HEK293 (cell line): ENCODE measurements around the gene TRAF3IP3.

Experiments used
- CTCF ChIA-PET: fragments of 350-600 bp; formaldehyde crosslinking; extraction: SDS; loops from one replicate; lab custom pipeline; 2021; ENCODE audit warnings: antibody characterized with exemption; lab: Yijun Ruan, JAX
- POLR2A ChIA-PET: fragments of 300-600 bp; formaldehyde crosslinking; extraction: SDS; loops from one replicate; lab custom pipeline; 2020; ENCODE audit warnings: antibody characterized with exemption, inconsistent platforms; lab: Yijun Ruan, JAX
- H3K27ac ChIP-seq: fragments of 200-500 bp; sonication (Bioruptor generic); 2 replicates; pipeline ENCODE4 v1.5.1; 2014; ENCODE audit warnings: low read depth, low read length, control low read depth, inconsistent platforms; ENCODE audit errors: extremely low read depth
- H3K36me3 ChIP-seq, 2 experiments: fragments of 200-500 bp in 1 of 2; sonication (Bioruptor generic) in 1 of 2; 1 replicate in 1 of 2; 2 replicates in 1 of 2; pipeline ENCODE4 v1.5.1; 2014 to 2017; ENCODE audit warnings: inconsistent platforms in 2 of 2, low read length in 2 of 2; ENCODE audit not compliant: control insufficient read depth in 2 of 2, insufficient read depth in 1 of 2
- H3K4me1 ChIP-seq: fragments of 200-500 bp; sonication (Bioruptor generic); 2 replicates; pipeline ENCODE4 v1.5.1; 2014; ENCODE audit warnings: mild to moderate bottlenecking, low read length, inconsistent platforms; ENCODE audit not compliant: control insufficient read depth, insufficient read depth
- H3K4me3 ChIP-seq: 2 replicates; pipeline ENCODE4 v1.5.1; 2011; ENCODE audit warnings: low read depth, mild to moderate bottlenecking, control low read depth, low read length, moderate library complexity
- H3K9me3 ChIP-seq: fragments of 200-500 bp; sonication (Bioruptor generic); 2 replicates; pipeline ENCODE4 v1.5.1; 2014; ENCODE audit warnings: low read depth, low read length, inconsistent platforms; ENCODE audit not compliant: control insufficient read depth, insufficient read depth
- KLF10 ChIP-seq: fragments of 450-650 bp; IDR thresholded peaks from 2 replicates; pipeline ENCODE4 v1.5.1; 2018; ENCODE audit warnings: missing biosample characterization, mild to moderate bottlenecking, missing genetic modification characterization
- OVOL3 ChIP-seq: fragments of 450-650 bp; formaldehyde crosslinking; IDR thresholded peaks from 2 replicates; pipeline ENCODE4 v1.5.1; 2016; ENCODE audit warnings: missing biosample characterization, missing genetic modification characterization
- TCF7L2 ChIP-seq: IDR thresholded peaks from 2 replicates; pipeline ENCODE4 v1.6.1; 2011; ENCODE audit warnings: low read depth, mild to moderate bottlenecking, inconsistent platforms, low read length, moderate library complexity, borderline replicate concordance
- ZNF114 ChIP-seq: fragments of 450-650 bp; formaldehyde crosslinking; IDR thresholded peaks from 2 replicates; pipeline ENCODE4 v1.5.0; 2017; ENCODE audit warnings: missing biosample characterization, missing genetic modification characterization
- ZNF2 ChIP-seq: fragments of 450-650 bp; formaldehyde crosslinking; IDR thresholded peaks from 2 replicates; pipeline ENCODE4 v1.5.1; 2016; ENCODE audit warnings: missing biosample characterization, missing genetic modification characterization
- ZNF211 ChIP-seq: fragments of 450-650 bp; formaldehyde crosslinking; IDR thresholded peaks from 2 replicates; pipeline ENCODE4 v1.5.1; 2016; ENCODE audit warnings: low read depth, missing biosample characterization, missing genetic modification characterization
- ZNF223 ChIP-seq: fragments of 450-650 bp; formaldehyde crosslinking; IDR thresholded peaks from 2 replicates; pipeline ENCODE4 v1.5.1; 2016; ENCODE audit warnings: missing biosample characterization, missing genetic modification characterization
- ZNF324 ChIP-seq: fragments of 450-650 bp; formaldehyde crosslinking; IDR thresholded peaks from 2 replicates; pipeline ENCODE4 v1.5.1; 2016; ENCODE audit warnings: missing biosample characterization, missing genetic modification characterization
- ZNF555 ChIP-seq: fragments of 450-650 bp; formaldehyde crosslinking; conservative IDR thresholded peaks from 2 replicates; pipeline ENCODE4 v1.5.1; 2017; ENCODE audit warnings: missing biosample characterization, mild to moderate bottlenecking, missing genetic modification characterization, inconsistent platforms
- ZNF571 ChIP-seq: fragments of 450-650 bp; formaldehyde crosslinking; IDR thresholded peaks from 2 replicates; pipeline ENCODE4 v1.5.0; 2017; ENCODE audit warnings: missing biosample characterization, missing genetic modification characterization
- ZNF623 ChIP-seq: fragments of 450-650 bp; formaldehyde crosslinking; IDR thresholded peaks from 2 replicates; pipeline ENCODE4 v1.5.1; 2016; ENCODE audit warnings: missing biosample characterization, missing genetic modification characterization
- ZNF658 ChIP-seq: fragments of 450-650 bp; formaldehyde crosslinking; IDR thresholded peaks from 2 replicates; pipeline ENCODE4; 2016; ENCODE audit warnings: missing biosample characterization, missing genetic modification characterization
- ZNF664 ChIP-seq: fragments of 450-650 bp; formaldehyde crosslinking; IDR thresholded peaks from 2 replicates; pipeline ENCODE4 v1.5.1; 2016; ENCODE audit warnings: missing biosample characterization, missing genetic modification characterization
- ZNF670 ChIP-seq: fragments of 450-650 bp; formaldehyde crosslinking; IDR thresholded peaks from 2 replicates; pipeline ENCODE4 v1.5.1; 2016; ENCODE audit warnings: missing biosample characterization, missing genetic modification characterization, low read depth
- TF ChIP-seq, protein P1 (sequence below): fragments of 450-650 bp; IDR thresholded peaks from 2 replicates; pipeline ENCODE4 v1.5.1; 2018; ENCODE audit warnings: missing biosample characterization, mild to moderate bottlenecking, missing genetic modification characterization
- TF ChIP-seq, protein P2 (sequence below): fragments of 450-650 bp; formaldehyde crosslinking; IDR thresholded peaks from 2 replicates; pipeline ENCODE4 v1.5.1; 2016; ENCODE audit warnings: missing biosample characterization, missing genetic modification characterization, borderline replicate concordance

The TRAF3IP3 gene

DNA sequence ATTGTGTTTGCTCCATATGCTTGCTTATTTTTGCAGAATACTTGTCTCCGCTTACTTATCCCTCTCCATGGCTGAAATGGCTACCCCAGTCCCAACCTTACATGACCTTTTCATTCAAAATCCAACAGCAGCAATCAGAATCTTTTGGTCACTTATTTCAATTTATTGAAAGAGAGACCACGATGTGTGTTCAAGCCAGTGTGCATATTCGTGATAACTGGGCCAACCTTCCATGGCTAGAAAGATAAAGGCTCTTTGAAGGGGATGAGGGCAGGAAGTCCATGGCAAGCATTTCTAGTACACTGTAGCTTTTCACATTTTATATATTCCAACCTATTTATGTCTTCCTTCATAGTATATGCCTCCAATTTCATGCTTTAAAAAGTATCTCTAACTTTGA is 28.1 kb upstream of the TRAF3IP3 start (continued):
- TF ChIP-seq ZNF211 (tag by site-specific recombination), result no peak
- TF ChIP-seq, protein P1, sequence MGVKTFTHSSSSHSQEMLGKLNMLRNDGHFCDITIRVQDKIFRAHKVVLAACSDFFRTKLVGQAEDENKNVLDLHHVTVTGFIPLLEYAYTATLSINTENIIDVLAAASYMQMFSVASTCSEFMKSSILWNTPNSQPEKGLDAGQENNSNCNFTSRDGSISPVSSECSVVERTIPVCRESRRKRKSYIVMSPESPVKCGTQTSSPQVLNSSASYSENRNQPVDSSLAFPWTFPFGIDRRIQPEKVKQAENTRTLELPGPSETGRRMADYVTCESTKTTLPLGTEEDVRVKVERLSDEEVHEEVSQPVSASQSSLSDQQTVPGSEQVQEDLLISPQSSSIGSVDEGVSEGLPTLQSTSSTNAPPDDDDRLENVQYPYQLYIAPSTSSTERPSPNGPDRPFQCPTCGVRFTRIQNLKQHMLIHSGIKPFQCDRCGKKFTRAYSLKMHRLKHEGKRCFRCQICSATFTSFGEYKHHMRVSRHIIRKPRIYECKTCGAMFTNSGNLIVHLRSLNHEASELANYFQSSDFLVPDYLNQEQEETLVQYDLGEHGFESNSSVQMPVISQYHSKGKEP (tag by site-specific recombination), result no peak
- TF ChIP-seq, all 188 proteins: peak for 0

GRCh38 chr1:209728466-209728865 is 27.4 kb upstream of the TRAF3IP3 start:
- no peak overlapping the region for H3K4me3 ChIP-seq
- no peaks in the 10 kb centered on the region for H3K36me3 ChIP-seq
- no peak overlapping the region for H3K27ac ChIP-seq
- TF ChIP-seq, protein P2, sequence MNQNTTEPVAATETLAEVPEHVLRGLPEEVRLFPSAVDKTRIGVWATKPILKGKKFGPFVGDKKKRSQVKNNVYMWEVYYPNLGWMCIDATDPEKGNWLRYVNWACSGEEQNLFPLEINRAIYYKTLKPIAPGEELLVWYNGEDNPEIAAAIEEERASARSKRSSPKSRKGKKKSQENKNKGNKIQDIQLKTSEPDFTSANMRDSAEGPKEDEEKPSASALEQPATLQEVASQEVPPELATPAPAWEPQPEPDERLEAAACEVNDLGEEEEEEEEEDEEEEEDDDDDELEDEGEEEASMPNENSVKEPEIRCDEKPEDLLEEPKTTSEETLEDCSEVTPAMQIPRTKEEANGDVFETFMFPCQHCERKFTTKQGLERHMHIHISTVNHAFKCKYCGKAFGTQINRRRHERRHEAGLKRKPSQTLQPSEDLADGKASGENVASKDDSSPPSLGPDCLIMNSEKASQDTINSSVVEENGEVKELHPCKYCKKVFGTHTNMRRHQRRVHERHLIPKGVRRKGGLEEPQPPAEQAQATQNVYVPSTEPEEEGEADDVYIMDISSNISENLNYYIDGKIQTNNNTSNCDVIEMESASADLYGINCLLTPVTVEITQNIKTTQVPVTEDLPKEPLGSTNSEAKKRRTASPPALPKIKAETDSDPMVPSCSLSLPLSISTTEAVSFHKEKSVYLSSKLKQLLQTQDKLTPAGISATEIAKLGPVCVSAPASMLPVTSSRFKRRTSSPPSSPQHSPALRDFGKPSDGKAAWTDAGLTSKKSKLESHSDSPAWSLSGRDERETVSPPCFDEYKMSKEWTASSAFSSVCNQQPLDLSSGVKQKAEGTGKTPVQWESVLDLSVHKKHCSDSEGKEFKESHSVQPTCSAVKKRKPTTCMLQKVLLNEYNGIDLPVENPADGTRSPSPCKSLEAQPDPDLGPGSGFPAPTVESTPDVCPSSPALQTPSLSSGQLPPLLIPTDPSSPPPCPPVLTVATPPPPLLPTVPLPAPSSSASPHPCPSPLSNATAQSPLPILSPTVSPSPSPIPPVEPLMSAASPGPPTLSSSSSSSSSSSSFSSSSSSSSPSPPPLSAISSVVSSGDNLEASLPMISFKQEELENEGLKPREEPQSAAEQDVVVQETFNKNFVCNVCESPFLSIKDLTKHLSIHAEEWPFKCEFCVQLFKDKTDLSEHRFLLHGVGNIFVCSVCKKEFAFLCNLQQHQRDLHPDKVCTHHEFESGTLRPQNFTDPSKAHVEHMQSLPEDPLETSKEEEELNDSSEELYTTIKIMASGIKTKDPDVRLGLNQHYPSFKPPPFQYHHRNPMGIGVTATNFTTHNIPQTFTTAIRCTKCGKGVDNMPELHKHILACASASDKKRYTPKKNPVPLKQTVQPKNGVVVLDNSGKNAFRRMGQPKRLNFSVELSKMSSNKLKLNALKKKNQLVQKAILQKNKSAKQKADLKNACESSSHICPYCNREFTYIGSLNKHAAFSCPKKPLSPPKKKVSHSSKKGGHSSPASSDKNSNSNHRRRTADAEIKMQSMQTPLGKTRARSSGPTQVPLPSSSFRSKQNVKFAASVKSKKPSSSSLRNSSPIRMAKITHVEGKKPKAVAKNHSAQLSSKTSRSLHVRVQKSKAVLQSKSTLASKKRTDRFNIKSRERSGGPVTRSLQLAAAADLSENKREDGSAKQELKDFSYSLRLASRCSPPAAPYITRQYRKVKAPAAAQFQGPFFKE (tag by site-specific recombination), result no peak
- TF ChIP-seq ZNF571 (tag by site-specific recombination) (no peak), ZNF324 (tag by site-specific recombination) (no peak), ZNF2 (tag by site-specific recombination) (no peak), ZNF664 (no peak), ZNF555 (tag by site-specific recombination) (no peak), OVOL3 (tag by site-specific recombination) (no peak), ZNF670 (no peak)
- POLR2A ChIA-PET, result no interaction called here
- CTCF ChIA-PET, result interaction anchor here (1.1 to 2.3 kb wide), 4 partner anchors 9 to 152 kb away, joined by 3 to 10 read pairs (median 5); no protein-coding TSS in a partner anchor
- H3K9me3 ChIP-seq, result no peaks in the 10 kb centered on the region
- H3K4me1 ChIP-seq, result no peaks in the 10 kb centered on the region

GRCh38 chr1:209729436-209729835 is 26.4 kb upstream of the TRAF3IP3 start:
- CTCF ChIA-PET, result interaction anchor here (1.0 to 1.2 kb wide), 3 partner anchors 19 to 127 kb away, joined by 3 read pairs; no protein-coding TSS in a partner anchor
- no peaks in the 10 kb centered on the region for H3K36me3 ChIP-seq
- TF ChIP-seq ZNF114 (tag by site-specific recombination) (no peak), KLF10 (tag by site-specific recombination) (no peak), TCF7L2 (no peak), ZNF658 (no peak), ZNF623 (no peak), ZNF223 (tag by site-specific recombination) (no peak)
- no peak overlapping the region for H3K27ac ChIP-seq
- no peaks in the 10 kb centered on the region for H3K4me1 ChIP-seq
- no peak overlapping the region for H3K4me3 ChIP-seq
- H3K9me3 ChIP-seq, result no peaks in the 10 kb centered on the region
- POLR2A ChIA-PET, result no interaction called here
